Measurements from ENCODE around the gene NET1.

NET1 gene

GRCh38 chr10:5447611-5448071, 35.3 kb downstream of the NET1 start:
- TF ChIP-seq TAF1 (IDR thresholded peaks at IDR 0.05; ENCODE audit: low read depth) (no peak), EGR1 (IDR thresholded peaks at IDR 0.05) (no peak), MAX (IDR thresholded peaks at IDR 0.05) (no peak), FOXM1 (IDR thresholded peaks at IDR 0.05; ENCODE audit: borderline replicate concordance, low read depth) (no peak)

- TF ChIP-seq FOXM1 (IDR thresholded peaks at IDR 0.05; ENCODE audit: borderline replicate concordance, low read depth) = no peak
- TF ChIP-seq TEAD4 (IDR thresholded peaks at IDR 0.05) = no peak
- no peak for TF ChIP-seq EGR1 (IDR thresholded peaks at IDR 0.05)
- TF ChIP-seq RAD21 (IDR thresholded peaks at IDR 0.05; ENCODE audit: low read depth) = no peak
- no peak for TF ChIP-seq MAX (IDR thresholded peaks at IDR 0.05)
- TF ChIP-seq REST (IDR thresholded peaks at IDR 0.05; ENCODE audit: low read depth) = no peak
- TF ChIP-seq CEBPB (IDR thresholded peaks at IDR 0.05) = no peak
- no peak for TF ChIP-seq TAF1 (IDR thresholded peaks at IDR 0.05; ENCODE audit: low read depth)
- no peak for TF ChIP-seq NFIC (IDR thresholded peaks at IDR 0.05)
- TF ChIP-seq ZBTB7A (IDR thresholded peaks at IDR 0.05; ENCODE audit: low read depth) = no peak
- no peak for TF ChIP-seq USF1 (IDR thresholded peaks at IDR 0.05)
- TF ChIP-seq EP300 (IDR thresholded peaks at IDR 0.05; ENCODE audit: borderline replicate concordance) = no peak
- TF ChIP-seq CREB1 (IDR thresholded peaks at IDR 0.05; ENCODE audit: low read depth) = no peak
- TF ChIP-seq YY1 (IDR thresholded peaks at IDR 0.05; ENCODE audit: low read depth) = no peak
Observed at GRCh38 chr10:5448333-5449001, 36.1 kb downstream of the NET1 start.

GRCh38 chr10:5449227-5449626, 36.9 kb downstream of the NET1 start:
- no peak for TF ChIP-seq MAX (IDR thresholded peaks at IDR 0.05)
- no peak for TF ChIP-seq CEBPB (IDR thresholded peaks at IDR 0.05)
- no peak for TF ChIP-seq REST (IDR thresholded peaks at IDR 0.05; ENCODE audit: low read depth)
- no peak for TF ChIP-seq FOXM1 (IDR thresholded peaks at IDR 0.05; ENCODE audit: borderline replicate concordance, low read depth)
- TF ChIP-seq YY1 (IDR thresholded peaks at IDR 0.05; ENCODE audit: low read depth) = no peak
- no peak for TF ChIP-seq TAF1 (IDR thresholded peaks at IDR 0.05; ENCODE audit: low read depth)
- no peak for TF ChIP-seq CREB1 (IDR thresholded peaks at IDR 0.05; ENCODE audit: low read depth)
- TF ChIP-seq NFIC (IDR thresholded peaks at IDR 0.05) = no peak
- TF ChIP-seq TEAD4 (IDR thresholded peaks at IDR 0.05) = no peak
- no peak for TF ChIP-seq ZBTB7A (IDR thresholded peaks at IDR 0.05; ENCODE audit: low read depth)
- TF ChIP-seq RAD21 (IDR thresholded peaks at IDR 0.05; ENCODE audit: low read depth) = no peak
- TF ChIP-seq EGR1 (IDR thresholded peaks at IDR 0.05) = no peak
- no peak for TF ChIP-seq TCF12 (IDR thresholded peaks at IDR 0.05; ENCODE audit: low read depth)
- TF ChIP-seq EP300 (IDR thresholded peaks at IDR 0.05; ENCODE audit: borderline replicate concordance) = no peak
- TF ChIP-seq USF1 (IDR thresholded peaks at IDR 0.05) = no peak

GRCh38 chr10:5449823-5450222, 37.5 kb downstream of the NET1 start:
- TF ChIP-seq FOXM1 (IDR thresholded peaks at IDR 0.05; ENCODE audit: borderline replicate concordance, low read depth) = no peak
- TF ChIP-seq REST (IDR thresholded peaks at IDR 0.05; ENCODE audit: low read depth) = no peak
- no peak for TF ChIP-seq MAX (IDR thresholded peaks at IDR 0.05)
- TF ChIP-seq TCF12 (IDR thresholded peaks at IDR 0.05; ENCODE audit: low read depth) = no peak
- no peak for TF ChIP-seq CREB1 (IDR thresholded peaks at IDR 0.05; ENCODE audit: low read depth)
- TF ChIP-seq ZBTB7A (IDR thresholded peaks at IDR 0.05; ENCODE audit: low read depth) = no peak
- no peak for TF ChIP-seq NFIC (IDR thresholded peaks at IDR 0.05)
- TF ChIP-seq CEBPB (IDR thresholded peaks at IDR 0.05) = no peak
- TF ChIP-seq RAD21 (IDR thresholded peaks at IDR 0.05; ENCODE audit: low read depth) = no peak
- no peak for TF ChIP-seq YY1 (IDR thresholded peaks at IDR 0.05; ENCODE audit: low read depth)
- no peak for TF ChIP-seq USF1 (IDR thresholded peaks at IDR 0.05)
